NCI-H2081 (cell line): ENCODE measurements around the gene RTP5.

ENCODE experiments used
- DNase-seq, 2 experiments: peaks; one replicate each; lab custom pipeline; 2025; lab: John Stamatoyannopoulos, UW

The RTP5 gene

DNA sequence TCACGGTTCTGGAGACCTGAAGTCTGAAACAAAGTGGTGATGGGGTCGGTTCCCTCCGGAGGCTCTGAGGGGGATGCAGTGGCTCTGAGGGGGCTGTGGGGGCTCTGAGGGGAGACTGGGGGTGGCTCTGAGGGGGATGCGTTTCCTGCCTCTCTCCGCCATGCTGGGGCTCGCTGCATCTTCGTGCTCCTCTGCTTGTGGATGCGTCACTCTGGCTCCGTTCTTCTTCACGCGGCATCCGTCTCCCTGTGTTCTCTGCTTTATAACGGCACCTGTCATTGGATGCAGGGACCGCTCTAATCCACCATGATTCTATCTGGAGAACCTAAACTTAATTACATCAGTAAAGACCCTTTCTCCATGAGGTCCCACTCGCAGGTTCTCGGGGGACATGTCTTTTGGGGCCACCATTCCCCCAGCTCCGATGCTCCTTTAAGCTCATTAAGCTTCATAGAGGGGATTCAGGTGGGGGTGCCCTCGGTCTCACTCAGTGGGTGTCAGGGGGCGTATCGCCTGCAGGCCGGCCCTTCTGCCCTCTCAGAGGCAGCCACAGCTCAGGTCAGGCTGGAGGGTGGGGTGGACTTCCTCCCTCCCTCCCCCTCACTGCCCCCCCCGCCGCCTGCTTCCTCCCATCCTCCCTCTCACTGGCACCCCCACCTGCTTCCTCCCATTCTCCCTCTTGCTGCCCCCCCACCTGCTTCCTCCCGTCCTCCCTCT lies 18.4 kb downstream of the RTP5 start:
- no peak for DNase-seq

DNA sequence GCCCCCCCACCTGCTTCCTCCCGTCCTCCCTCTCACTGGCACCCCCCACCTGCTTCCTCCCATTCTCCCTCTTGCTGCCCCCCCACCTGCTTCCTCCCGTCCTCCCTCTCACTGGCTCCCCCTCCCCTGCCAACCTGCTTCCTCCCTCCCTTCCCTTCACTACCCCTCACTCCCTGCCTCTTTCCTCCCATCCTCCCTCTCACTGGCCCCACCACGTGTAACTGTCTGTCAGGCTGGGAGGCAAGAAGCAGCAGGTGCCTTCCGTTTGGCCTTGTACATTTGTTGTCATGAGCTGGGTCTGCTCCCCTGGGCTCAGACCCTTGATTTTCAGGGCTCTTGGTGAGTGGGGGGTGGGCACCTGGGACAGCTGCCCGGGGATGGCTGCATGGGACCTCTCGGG lies 19.1 kb downstream of the RTP5 start:
- peak in 1 of 2 experiments; percentile 22 for DNase-seq

DNA sequence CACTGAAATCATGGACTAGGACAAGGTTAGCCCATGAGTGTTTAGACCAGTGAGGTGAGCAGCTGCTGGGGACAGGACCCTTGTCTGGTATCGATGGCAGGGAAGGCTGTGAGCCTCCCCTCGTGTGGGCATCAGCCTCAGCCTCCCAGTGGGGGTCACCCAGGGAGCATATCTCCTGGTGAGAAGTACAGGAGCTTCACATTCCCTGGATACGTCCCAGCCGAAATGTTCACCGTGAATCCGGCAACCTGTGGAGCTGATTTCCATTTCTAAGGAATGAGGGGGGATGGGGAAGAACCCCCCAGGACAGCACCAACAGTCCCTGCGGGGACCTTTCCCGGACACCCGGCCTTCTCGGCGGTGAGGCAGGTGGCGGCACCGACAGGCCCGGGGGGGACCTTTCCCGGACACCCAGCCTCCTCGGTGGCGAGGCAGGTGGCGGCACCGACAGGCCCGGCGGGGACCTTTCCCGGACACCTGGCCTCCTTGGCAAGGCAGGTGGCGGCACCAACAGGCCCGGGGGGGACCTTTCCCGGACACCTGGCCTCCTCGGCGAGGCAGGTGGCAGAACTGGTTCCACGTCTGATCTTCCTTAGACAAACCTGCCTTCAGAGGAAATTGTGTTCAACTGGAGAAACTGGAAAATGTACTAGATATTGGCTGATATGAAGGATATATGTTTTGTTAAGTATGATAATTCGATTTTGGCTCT lies 21.2 kb downstream of the RTP5 start:
- DNase-seq, result no peak

- DNase-seq, result no peak
Measured at GRCh38 chr2:241891315-241891987, 21.9 kb downstream of the RTP5 start.

- no peak for DNase-seq
Measured at GRCh38 chr2:241891988-241892298, 22.4 kb downstream of the RTP5 start.

DNA sequence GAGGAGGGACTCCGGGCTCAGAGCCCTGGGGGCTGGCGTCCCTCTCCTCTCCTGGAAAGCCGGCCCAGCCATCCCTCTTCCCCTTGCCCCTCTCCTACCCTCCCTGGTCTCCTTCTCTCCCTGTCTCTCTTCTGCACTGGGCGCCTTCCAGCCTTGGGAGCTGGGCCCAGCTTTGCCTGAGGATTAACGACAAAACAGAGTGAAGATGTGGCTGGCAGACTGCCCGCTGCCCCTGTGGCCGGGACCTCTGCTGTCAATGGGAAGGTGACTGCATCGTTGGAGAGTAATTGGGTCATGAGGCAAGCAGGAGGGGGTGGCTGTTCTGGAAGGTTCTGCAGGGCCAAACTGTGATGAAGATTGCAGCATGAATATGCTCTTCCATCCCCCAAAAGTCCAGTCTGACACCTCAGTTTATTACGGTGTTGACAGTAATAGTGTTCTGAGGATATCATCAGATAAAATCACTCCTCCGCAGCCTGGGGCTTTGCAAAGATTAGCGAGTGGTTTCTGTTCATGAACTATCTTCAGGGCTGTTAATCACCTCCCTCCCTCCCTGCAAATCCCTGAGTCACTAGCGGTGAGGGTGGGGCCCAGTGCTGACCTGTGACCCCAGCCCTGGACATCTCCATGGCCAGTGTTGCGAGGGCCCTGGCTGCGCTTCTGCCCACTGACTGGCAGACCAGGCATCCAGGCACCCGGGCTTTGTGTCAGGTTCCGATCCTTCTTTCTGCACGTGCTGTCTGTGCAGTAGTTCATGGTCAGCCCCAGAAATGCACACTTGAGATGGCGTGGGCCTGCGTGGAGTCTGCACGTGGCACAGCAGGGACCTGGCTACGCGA lies 23.0 kb downstream of the RTP5 start:
- no peak for DNase-seq

DNA sequence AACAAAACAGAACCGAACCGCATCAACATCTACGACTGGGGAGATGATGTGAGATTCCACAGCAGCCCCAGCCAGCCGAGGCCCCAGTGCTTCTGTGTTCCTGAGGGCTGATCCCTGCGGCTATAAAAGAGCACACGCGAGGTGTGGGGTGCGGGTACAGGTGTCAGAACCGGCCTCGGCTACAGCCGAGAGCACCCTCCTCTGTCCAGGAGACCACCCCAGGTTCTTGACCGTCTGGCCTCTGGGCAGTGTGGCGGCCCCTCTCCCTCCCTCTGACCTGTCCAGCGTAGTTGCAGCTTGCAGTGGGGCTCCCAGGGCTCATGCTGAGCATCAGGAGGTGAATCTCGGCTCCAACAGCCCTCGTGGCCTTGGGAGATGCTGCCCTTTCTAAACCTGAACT lies 23.7 kb downstream of the RTP5 start:
- no peak for DNase-seq

- DNase-seq, result no peak
Measured at GRCh38 chr2:241894056-241894641, 24.6 kb downstream of the RTP5 start.

DNA sequence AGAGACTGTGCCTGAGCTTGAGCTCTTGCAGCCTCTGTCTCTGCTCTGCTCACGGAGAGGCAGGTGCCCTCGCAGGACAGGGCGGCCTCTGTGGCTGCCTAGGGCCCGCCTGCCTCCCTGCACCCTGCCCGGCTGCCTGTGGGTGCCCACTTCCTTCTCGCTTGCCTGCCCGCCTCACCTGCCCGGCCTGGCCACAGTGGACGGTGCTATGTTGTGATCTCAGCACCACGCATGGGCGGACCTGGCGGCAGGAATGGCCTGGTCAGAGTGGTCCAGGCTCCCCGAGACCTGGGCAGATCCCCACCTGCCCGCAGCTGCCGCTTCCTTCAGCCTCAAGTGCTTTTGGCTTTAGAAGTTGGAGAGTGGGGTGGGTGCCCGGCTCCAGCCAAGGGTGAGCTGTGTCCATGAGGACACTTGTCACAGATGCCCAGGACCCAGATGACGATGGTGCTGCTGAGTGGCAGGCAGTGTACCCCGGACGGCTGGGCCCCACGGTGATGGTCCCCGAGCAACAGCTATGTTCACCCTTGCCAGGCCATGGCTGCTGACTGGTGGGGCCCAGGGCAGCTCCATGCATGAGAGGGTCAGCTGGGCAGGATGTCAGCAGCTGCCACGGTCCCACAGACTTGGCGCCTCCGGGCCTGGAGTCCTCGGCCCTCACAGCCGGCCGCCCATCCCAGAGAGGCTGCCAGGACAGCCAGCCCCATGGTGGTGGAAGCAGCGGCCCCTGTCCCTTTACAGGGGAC lies 25.3 kb downstream of the RTP5 start:
- DNase-seq, result no peak

GRCh38 chr2:241895427-241895711 lies 25.8 kb downstream of the RTP5 start:
- no peak for DNase-seq

DNA sequence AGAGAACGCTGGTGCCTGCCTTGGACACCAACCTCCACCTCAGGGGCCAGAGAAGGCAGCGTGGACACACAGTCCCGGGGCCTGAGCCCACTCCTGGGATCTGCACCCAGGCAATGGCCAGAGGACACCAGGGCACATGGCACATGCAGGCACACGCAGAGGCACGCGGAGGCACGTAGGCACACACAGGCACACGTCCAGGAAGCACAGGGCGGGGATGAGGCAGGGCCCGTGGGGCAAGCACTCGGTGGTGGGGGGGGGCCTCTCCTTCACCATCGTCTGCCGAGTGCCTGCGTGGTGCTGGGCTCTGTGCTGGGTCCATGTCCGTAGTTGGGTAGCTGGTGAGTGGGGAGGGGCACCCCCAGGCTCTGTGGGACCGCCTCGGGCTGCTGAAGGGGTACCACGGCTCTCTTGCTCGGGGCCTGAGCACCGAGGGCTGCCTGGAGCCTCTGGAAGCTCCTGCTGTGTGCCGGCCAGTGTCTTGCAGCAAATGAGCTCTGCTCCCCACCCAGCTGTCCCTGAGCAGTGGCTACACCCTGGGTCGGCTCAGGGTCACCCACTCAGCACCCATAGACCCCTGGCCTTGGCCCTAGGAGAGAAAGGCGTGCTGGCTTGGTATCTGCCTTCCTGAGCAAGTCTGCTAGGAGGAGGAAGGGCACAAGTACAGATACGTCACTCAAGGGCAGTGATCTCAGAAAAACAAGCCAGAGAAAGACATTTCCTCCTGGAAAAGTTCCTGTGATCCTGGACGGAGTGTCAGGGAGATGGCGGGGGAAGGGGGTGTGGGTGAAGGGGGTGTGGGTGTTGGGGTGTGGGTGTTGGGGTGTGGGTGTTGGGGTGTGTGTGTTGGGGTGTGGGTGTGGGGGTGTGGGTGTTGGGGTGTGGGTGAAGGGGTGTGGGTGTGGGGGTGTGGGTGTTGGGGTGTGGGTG lies 26.4 kb downstream of the RTP5 start:
- no peak for DNase-seq

DNA sequence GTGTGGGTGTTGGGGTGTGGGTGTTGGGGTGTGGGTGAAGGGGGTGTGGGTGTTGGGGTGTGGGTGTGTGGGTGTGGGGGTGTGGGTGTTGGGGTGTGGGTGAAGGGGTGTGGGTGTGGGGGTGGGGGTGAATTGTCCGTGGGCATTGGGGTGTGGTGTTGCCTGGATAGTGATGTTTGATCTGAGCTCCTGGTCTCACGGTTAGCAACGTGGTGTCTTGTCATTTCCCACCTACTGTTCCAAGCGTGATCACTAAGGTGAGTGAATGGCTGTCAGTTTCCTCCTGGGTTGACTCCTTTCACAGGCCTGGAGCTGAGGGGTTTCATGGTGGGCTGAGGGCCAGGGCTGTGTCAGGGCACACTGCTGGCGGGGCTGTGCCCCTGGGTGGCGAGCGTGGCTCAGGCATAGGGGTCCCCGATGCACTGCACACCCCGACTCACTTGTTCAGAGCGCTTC lies 27.2 kb downstream of the RTP5 start:
- no peak for DNase-seq

GRCh38 chr2:241897231-241897916 lies 27.8 kb downstream of the RTP5 start:
- DNase-seq, result no peak

GRCh38 chr2:241898463-241899270 lies 29.1 kb downstream of the RTP5 start:
- peak in 1 of 2 experiments; percentile 4 for DNase-seq

DNA sequence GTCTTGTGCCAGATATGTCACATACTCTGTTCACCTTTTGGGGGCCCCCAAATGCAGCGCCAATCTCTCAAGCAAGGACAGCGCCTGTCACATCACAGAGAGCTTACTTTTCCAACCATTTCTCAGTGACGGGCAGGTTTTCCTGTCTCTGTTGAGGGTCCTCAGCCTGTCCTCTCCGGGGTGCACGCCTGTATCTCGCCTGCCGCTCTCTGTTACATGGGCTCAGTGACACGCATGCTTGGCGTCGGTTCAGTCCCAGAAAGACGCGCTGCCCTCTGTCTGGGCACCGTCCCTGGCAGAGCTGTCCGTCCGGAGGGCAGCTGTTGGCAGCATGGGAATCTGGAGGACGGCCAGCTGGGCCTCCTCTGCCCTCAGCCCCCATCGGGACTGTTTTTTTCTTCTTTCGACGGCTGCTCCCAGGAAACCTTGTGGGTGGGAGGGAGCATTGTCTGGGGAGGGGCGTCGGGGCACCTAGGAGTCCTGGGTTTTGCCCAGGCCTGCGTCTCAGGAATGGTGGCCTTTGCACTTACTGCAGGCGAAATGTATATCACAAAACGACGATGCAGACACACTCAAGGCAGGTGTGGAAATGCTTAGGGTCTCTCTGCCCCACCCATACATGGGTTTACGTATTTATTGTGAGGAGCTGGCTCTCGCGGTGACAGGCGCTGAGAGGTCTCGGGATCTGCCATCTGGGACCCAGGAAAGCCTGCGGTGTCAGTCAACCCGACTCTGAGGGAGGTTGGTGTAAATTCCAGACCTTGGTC lies 30.9 kb downstream of the RTP5 start:
- DNase-seq, result no peak

DNA sequence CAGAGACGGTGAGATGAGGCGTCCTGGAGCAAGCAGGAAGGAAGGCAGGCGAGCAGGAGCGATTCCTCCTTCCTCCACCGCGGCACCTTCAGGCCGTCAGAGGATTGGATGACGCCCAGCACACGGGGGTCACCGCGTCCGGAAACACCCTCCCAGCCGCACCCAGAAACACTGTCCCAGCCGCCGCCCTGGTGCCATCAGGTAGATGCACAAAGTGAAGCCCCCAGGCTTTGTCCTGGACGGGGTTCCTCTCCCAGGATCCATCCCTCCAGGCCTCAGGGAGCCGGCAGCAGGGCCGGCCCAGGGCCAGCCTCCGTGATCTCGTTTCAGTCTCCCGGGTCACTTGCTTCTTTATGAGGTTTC lies 31.5 kb downstream of the RTP5 start:
- no peak for DNase-seq

GRCh38 chr2:241901500-241902351 lies 32.2 kb downstream of the RTP5 start:
- DNase-seq, result no peak
